ENCODE measurements around the gene ADAM12. TPM values are rescaled to one million over a fixed set of nuclear protein-coding genes. Genes with fewer than 3 reads are reported as not detected.

ADAM12 gene
- polyA plus RNA-seq, 1 of the 3 experiments (the other 2 are of a cell fraction): 25.0 TPM

DNA sequence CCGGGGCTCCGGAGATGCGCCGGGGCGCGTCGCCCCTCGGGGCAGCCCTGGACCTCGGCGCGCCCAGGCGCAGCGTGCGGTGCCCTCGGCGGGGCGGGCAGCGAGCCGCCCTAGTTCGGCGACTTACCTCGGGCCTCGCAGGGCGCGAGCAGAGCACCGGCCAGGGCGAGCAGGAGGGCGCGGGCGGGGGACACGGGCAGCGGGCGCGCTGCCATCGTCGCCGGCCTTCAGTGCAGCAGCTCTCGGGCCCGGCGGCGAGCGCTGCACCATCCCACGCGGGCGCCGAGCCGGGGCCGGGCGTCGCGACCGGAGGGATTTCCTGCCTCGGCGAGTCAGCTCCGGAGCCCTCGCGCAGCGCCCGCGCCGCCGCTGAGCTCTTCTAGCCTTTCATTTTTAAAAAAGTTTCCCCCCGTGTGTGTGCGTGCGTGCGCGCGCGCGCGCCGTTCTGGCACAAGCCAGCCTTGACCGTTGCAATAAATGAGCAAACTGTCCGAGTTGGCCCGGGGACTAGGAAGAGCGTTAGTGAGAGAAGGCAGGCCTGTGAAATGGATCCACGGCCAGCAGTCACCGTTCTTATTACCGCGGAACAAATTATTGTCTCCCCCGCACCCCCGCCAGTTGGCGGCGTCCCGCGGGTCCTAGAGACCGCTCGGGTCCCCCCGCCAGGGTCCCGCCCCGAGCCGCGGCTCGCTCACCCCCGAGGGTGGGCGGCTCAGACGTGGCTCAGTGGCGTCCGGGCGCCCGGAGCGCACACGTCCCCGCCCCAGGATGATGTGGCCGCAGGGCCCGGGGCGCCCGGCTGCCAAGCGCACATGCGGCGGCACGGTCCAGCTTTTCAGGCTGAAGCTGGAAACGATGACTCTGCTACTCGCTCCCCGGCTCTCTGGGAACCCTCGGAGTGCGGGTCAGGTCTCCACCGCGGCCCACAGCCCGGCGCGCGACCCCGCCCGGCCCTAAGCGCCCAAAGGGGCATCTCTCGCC lies at the start of gene ADAM12 (continued):
- TF ChIP-seq GATA2 (CRISPR knock-in tag; IDR thresholded peaks at IDR 0.05) (no peak), MEF2A (IDR thresholded peaks at IDR 0.05; ENCODE audit: borderline replicate concordance, low read depth) (no peak), TAF1 (IDR thresholded peaks at IDR 0.05; ENCODE audit: borderline replicate concordance, low read depth, low read length) (no peak), FOSL2 (IDR thresholded peaks at IDR 0.05; ENCODE audit: borderline replicate concordance, low read depth) (no peak), RAD21 (IDR thresholded peaks at IDR 0.05; ENCODE audit: low read length) (no peak), NFIC (IDR thresholded peaks at IDR 0.05; ENCODE audit: borderline replicate concordance) (no peak; the same call in 1 of the 2 replicates), TCF12 (IDR thresholded peaks at IDR 0.05) (no peak), EP300 (IDR thresholded peaks at IDR 0.05; ENCODE audit: borderline replicate concordance in 1 of 2, low read depth in 1 of 2, low read length in 1 of 2) (no peak), CHD2 (IDR thresholded peaks at IDR 0.05; ENCODE audit: low read length, partially characterized antibody) (peak; percentile 18), RCOR1 (IDR thresholded peaks at IDR 0.05; ENCODE audit: low read length) (no peak), SIN3A (IDR thresholded peaks at IDR 0.05; ENCODE audit: borderline replicate concordance, low read depth, low read length) (no peak)
- TF ChIP-seq, protein P1, sequence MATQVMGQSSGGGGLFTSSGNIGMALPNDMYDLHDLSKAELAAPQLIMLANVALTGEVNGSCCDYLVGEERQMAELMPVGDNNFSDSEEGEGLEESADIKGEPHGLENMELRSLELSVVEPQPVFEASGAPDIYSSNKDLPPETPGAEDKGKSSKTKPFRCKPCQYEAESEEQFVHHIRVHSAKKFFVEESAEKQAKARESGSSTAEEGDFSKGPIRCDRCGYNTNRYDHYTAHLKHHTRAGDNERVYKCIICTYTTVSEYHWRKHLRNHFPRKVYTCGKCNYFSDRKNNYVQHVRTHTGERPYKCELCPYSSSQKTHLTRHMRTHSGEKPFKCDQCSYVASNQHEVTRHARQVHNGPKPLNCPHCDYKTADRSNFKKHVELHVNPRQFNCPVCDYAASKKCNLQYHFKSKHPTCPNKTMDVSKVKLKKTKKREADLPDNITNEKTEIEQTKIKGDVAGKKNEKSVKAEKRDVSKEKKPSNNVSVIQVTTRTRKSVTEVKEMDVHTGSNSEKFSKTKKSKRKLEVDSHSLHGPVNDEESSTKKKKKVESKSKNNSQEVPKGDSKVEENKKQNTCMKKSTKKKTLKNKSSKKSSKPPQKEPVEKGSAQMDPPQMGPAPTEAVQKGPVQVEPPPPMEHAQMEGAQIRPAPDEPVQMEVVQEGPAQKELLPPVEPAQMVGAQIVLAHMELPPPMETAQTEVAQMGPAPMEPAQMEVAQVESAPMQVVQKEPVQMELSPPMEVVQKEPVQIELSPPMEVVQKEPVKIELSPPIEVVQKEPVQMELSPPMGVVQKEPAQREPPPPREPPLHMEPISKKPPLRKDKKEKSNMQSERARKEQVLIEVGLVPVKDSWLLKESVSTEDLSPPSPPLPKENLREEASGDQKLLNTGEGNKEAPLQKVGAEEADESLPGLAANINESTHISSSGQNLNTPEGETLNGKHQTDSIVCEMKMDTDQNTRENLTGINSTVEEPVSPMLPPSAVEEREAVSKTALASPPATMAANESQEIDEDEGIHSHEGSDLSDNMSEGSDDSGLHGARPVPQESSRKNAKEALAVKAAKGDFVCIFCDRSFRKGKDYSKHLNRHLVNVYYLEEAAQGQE (IDR thresholded peaks at IDR 0.05; ENCODE audit: low read depth, low read length): no peak

DNA sequence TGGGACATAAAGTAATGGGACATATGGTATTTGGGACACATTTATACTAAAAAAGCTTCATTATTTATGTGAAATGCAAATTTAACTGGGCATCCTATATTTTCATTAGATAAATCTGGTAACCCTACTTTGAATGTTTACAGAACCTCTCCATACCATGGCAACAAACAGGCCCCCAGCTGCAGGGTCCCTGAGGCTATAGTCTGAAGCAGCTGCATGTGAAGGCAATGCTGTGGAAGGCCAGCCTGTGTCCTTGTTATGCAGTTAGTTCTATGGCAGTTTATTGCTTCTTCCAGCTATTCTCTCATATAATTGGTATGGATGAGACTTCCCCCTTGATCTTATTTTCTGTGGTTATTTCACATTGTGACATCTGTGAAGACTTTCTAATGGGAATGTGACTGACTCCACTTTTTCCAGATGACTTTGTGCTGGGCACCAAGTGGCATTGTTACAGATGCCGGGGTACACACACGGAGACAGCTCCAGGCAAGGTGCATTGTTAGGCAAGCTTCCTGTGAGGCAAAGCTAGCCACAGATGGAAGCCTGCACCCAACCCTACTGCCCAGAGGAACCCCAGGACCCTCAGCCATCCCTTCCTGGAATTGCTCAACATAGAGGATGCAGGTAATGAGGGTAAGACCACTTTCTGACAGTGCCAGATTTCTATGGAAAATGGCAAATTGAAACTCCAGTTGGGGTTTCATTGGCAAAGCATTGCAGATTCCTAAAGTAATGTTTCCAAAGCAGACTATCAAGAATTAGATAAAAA lies 49.5 kb upstream of the ADAM12 start:
- CTCF ChIA-PET: no interaction called here
- H3K36me3 ChIP-seq (replicated peaks in 1 of 2; ENCODE audit: control insufficient read depth in 1 of 2, insufficient read depth in 2 of 2, low read length in 1 of 2): no peaks in the 10 kb centered on the region
- H3K27ac ChIP-seq (ENCODE audit: low read depth in 2 of 2, low read length in 1 of 2): no peak overlapping the region
- H3F3A ChIP-seq (replicated peaks; ENCODE audit: insufficient read depth): no peaks in the 10 kb centered on the region
- no peaks in the 10 kb centered on the region for H3K9me3 ChIP-seq
- no peaks in the 10 kb centered on the region for H4K20me1 ChIP-seq (ENCODE audit: insufficient read depth)
- H3K4me3 ChIP-seq (ENCODE audit: low read depth in 2 of 2, low read length in 1 of 2): no peak overlapping the region
- WGBS (ENCODE audit: low lambda C conversion rate): 63% methylated on average over 2 of the region's 2 CpGs
- H3K79me2 ChIP-seq (ENCODE audit: insufficient read depth): no peaks in the 10 kb centered on the region
- POLR2A ChIA-PET: no interaction called here
- H2AFZ ChIP-seq (ENCODE audit: low read depth): no peak overlapping the region
- no peak overlapping the region for H3K4me2 ChIP-seq
- TF ChIP-seq POLR2AphosphoS5 (IDR thresholded peaks at IDR 0.05; ENCODE audit: low read depth, low read length) (no peak), RCOR1 (IDR thresholded peaks at IDR 0.05; ENCODE audit: low read length) (no peak), GATA2 (CRISPR knock-in tag; IDR thresholded peaks at IDR 0.05) (no peak), RAD21 (IDR thresholded peaks at IDR 0.05; ENCODE audit: low read length) (no peak), MXI1 (IDR thresholded peaks at IDR 0.05; ENCODE audit: low read depth, low read length) (no peak), EZH2phosphoT487 (IDR thresholded peaks at IDR 0.05; ENCODE audit: borderline replicate concordance, low read depth) (no peak), MEF2A (IDR thresholded peaks at IDR 0.05; ENCODE audit: borderline replicate concordance, low read depth) (no peak)
- TF ChIP-seq, protein P2, sequence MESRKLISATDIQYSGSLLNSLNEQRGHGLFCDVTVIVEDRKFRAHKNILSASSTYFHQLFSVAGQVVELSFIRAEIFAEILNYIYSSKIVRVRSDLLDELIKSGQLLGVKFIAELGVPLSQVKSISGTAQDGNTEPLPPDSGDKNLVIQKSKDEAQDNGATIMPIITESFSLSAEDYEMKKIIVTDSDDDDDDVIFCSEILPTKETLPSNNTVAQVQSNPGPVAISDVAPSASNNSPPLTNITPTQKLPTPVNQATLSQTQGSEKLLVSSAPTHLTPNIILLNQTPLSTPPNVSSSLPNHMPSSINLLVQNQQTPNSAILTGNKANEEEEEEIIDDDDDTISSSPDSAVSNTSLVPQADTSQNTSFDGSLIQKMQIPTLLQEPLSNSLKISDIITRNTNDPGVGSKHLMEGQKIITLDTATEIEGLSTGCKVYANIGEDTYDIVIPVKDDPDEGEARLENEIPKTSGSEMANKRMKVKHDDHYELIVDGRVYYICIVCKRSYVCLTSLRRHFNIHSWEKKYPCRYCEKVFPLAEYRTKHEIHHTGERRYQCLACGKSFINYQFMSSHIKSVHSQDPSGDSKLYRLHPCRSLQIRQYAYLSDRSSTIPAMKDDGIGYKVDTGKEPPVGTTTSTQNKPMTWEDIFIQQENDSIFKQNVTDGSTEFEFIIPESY (IDR thresholded peaks at IDR 0.05; ENCODE audit: borderline replicate concordance, low read depth): no peak
- TF ChIP-seq, protein P3, sequence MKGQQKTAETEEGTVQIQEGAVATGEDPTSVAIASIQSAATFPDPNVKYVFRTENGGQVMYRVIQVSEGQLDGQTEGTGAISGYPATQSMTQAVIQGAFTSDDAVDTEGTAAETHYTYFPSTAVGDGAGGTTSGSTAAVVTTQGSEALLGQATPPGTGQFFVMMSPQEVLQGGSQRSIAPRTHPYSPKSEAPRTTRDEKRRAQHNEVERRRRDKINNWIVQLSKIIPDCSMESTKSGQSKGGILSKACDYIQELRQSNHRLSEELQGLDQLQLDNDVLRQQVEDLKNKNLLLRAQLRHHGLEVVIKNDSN (IDR thresholded peaks at IDR 0.05; ENCODE audit: borderline replicate concordance, low read depth): no peak
- no peaks in the 10 kb centered on the region for H3K9me2 ChIP-seq
- H3K9ac ChIP-seq: no peak overlapping the region
- DNase-seq: no peak
- H3K4me1 ChIP-seq (ENCODE audit: control insufficient read depth in 1 of 2, insufficient read depth in 2 of 2, low read depth in 1 of 2, low read length in 1 of 2): peaks cover 0 to 7% of the 10 kb centered on the region in 2 experiments; a peak in 1 of 4 replicates
- no peaks in the 10 kb centered on the region for H3K27me3 ChIP-seq (ENCODE audit: insufficient read depth)

Data from SK-N-SH (cell line).